HK-2 (cell line): ENCODE measurements around the gene CPA2.
"Not testable (repeated sequence)": the region's sequence is repeated elsewhere in the genome, so short reads cannot be mapped to it uniquely, and the experiment has no call there.

Experiments used
- DNase-seq: peaks from one replicate; pipeline ENCODE4 v3.0.0-alpha.2; 2018; ENCODE audit not compliant: unreplicated experiment

The CPA2 gene

GRCh38 chr7:130266258-130266960 lies at the start of gene CPA2:
CPA2 (plus strand) TSS chr7:130266863; CDS start chr7:130266882, 19 bp downstream.
- no peak for DNase-seq

- DNase-seq = no peak
Observed at GRCh38 chr7:130218806-130219620, 47.6 kb upstream of the CPA2 start.

- no peak for DNase-seq
Observed at GRCh38 chr7:130219871-130220270, 46.8 kb upstream of the CPA2 start.

- no peak for DNase-seq
Observed at GRCh38 chr7:130221746-130222145, 44.9 kb upstream of the CPA2 start.

GRCh38 chr7:130223646-130224045 lies 43.0 kb upstream of the CPA2 start:
- no peak for DNase-seq

- no peak for DNase-seq
Observed at GRCh38 chr7:130224210-130224609, 42.5 kb upstream of the CPA2 start.

- DNase-seq = not testable (repeated sequence)
Observed at GRCh38 chr7:130224923-130225322, 41.7 kb upstream of the CPA2 start.

- DNase-seq = no peak
Observed at GRCh38 chr7:130226333-130226732, 40.3 kb upstream of the CPA2 start.

- DNase-seq = no peak
Observed at GRCh38 chr7:130227883-130228575, 38.6 kb upstream of the CPA2 start.

- DNase-seq = no peak
Observed at GRCh38 chr7:130228840-130229502, 37.7 kb upstream of the CPA2 start.

GRCh38 chr7:130229981-130230380 lies 36.7 kb upstream of the CPA2 start:
- not testable (repeated sequence) for DNase-seq

- no peak for DNase-seq
Observed at GRCh38 chr7:130231792-130232191, 34.9 kb upstream of the CPA2 start.

GRCh38 chr7:130232209-130232608 lies 34.5 kb upstream of the CPA2 start:
- no peak for DNase-seq

- DNase-seq = no peak
Observed at GRCh38 chr7:130234078-130234477, 32.6 kb upstream of the CPA2 start.

- DNase-seq = not testable (repeated sequence)
Observed at GRCh38 chr7:130236361-130236760, 30.3 kb upstream of the CPA2 start.

- no peak for DNase-seq
Observed at GRCh38 chr7:130240240-130240639, 26.4 kb upstream of the CPA2 start.

GRCh38 chr7:130242198-130243014 lies 24.3 kb upstream of the CPA2 start:
- peak; percentile 42 for DNase-seq

GRCh38 chr7:130243486-130243885 lies 23.2 kb upstream of the CPA2 start:
- not testable (repeated sequence) for DNase-seq

GRCh38 chr7:130246491-130246890 lies 20.2 kb upstream of the CPA2 start:
- not testable (repeated sequence) for DNase-seq

- DNase-seq = not testable (repeated sequence)
Observed at GRCh38 chr7:130248842-130249241, 17.8 kb upstream of the CPA2 start.

- not testable (repeated sequence) for DNase-seq
Observed at GRCh38 chr7:130249626-130250025, 17.0 kb upstream of the CPA2 start.
